HG03097 (cell line): ENCODE results near the gene PCSK6.

Experiments used
- ATAC-seq: cut with Tn5 transposase; IDR thresholded peaks from one replicate; pipeline ENCODE4 v1.9.1; 2021; ENCODE audit not compliant: unreplicated experiment, low FRiP score

Gene PCSK6

DNA sequence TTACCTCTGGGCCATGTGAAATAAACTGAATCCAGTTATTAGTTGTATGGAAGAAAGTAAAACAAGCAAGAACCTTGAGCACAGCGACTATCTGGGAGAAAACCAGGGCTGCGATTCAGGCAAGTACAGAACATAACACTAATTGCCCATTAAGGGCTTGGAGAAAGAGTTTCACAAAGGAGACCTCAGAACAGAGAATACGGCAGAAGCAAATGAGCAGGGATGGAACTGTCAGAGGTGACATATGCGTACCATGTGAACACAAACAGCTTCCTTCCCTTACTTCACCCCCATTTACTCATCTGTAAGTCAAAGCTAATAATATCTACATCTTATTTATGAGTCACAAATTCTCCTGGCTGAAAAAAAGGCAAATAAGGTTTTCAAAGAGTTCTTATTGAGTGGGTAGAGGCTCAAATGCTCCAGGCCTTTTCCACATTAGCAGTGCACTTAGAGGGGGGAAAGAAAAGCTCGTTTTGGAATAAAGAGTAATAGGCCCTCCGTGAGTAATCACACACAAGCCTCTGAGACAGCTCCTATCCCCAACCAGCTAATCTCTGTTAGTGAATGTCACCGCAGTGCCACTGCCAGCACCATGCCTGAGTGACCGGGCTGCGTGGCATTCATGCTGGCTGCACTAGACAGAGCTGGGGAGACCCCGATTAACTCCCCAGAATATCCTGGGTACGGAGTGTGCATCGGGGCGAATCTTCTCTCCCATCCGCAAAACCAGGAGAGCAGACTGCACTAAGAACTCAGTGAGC, 2.6 kb downstream of the PCSK6 start:
- no peak for ATAC-seq

DNA sequence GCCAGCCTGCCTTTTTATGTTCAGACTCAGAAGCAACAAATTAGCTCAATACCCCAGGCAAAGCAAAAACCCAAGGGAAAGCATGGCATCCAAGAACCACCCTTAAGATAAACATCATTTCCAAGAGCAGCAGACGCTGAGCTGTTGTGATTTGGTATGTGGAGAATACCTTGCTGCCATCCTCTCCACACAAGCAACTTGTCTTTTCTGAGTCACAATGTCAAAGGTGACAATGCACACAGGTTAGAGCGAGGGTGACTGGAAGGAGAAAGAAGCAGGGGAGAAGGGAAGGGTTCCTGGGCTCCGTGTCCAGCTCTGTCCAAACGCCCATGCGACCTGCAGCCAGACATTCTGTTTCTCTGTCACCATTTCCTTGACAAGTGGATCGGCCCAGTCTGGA, 6.0 kb downstream of the PCSK6 start:
- no peak for ATAC-seq

- ATAC-seq: no peak
Observed at GRCh38 chr15:101482526-101483371, 6.8 kb downstream of the PCSK6 start.

DNA sequence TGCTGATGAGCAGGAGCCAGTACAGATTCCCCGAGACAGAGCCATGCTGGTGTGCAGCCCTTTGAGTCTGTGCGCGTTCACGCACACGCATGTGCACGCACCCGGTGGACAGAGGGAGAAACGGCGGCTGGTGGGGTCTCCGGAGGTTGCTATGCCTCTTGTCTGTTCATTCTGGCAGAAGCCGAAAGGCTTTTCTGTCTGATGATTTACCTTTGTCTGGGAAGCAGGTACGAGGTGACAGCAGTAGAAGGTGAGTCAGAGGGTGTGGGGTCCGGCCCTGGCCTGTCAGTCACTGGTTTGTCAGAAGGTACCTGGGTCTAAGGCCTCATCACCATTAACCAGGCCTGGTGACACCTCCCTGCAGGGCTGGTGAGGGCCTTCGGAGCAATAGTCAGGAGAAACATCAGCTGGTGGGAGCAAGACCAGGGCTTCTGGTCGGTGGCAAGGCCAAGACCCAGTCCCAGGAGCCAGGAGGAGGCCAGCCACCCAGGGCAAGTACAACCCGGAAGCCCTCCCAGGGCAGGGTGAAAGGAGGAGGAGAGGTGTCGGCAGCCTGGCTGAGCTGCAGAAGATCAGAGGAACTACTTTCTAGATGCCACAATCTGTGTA, 7.5 kb downstream of the PCSK6 start:
- ATAC-seq: no peak

DNA sequence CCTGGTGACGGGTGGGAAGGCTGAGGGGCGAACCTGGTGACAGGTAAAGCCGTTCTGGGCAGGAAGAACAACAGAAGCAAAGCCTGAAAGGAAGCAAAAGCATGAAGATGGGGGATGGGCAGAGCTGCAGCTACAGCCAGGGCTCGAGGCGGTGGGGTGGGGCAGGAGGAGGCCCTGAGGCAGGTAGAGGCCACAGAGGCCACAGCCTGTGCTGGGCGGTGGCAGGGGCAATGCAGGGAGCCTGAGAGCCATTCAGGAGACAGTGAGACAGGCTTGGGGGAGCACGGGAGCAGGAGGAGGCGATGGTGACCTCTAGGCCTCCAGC, 8.2 kb downstream of the PCSK6 start:
- no peak for ATAC-seq

- ATAC-seq: no peak
Observed at GRCh38 chr15:101480613-101481380, 8.7 kb downstream of the PCSK6 start.

DNA sequence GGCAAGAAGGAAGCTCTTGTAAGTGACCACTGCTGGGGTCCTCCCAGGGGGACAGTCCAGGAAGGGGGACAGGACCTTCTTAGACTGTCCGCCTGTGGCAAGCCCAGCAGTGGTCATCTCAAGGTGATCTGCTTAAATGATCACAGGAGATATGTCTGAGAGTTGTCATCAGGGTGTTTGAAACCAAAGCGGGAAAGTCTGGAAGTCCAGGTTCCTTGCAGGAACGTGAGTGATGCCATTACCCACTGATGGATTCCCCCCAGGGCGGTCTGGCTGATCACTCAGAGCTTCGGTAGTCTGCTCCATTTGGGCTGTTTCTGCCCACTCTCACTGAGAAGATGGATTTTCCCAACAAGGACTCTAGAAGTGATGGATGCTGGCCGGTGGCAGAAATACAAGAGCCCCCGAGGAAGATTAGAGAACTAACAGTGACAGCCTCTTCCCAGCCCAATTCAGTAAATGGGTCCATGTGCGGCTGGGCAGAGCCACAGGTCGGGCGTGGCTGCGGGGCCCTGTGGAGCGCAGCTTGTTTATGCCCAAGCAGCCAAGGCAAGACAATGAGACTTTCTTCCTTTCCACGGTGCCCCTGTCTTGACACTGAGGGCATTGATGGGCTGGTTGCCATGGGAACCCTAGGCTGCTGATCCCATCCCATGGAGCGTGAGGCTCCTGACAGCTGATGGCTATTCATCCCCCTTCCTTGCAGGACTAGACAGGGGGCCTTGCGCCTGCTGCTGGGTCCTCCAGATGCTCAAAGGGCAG, 9.5 kb downstream of the PCSK6 start:
- no peak for ATAC-seq

- no peak for ATAC-seq
Observed at GRCh38 chr15:101479342-101479845, 10.1 kb downstream of the PCSK6 start.

DNA sequence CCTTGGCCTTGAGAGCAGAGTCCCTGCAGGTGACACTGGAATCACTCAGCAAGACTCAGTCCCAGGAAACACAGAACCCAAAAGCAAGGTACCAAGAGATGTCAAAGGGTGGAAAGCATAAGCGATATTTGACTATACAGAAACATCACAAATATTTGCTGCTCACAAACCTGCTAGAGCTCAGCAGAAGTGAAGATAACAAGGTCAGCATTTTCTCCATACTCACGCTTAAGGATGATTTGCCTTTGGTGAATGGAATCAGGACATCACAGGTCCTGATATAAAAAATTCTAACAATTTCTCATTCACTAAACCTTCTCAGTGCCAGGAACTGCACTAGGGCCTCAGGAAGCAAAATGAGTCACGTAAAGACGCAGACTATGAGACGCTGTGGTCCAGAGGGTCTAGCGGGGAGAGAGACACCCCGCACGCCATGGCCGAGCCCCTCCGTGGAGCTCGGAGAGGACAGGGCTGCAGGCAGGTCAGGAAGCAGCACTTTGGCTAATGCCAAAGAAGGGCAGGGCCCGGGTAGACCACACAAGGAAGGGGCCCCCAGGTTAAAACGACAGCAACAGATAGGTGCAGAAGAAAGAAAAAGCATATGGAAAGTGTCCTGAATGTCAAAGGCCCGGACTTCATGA, 10.7 kb downstream of the PCSK6 start:
- ATAC-seq: no peak

GRCh38 chr15:101477851-101478362, 11.6 kb downstream of the PCSK6 start:
- no peak for ATAC-seq

- ATAC-seq: no peak
Observed at GRCh38 chr15:101476756-101477155, 12.8 kb downstream of the PCSK6 start.

DNA sequence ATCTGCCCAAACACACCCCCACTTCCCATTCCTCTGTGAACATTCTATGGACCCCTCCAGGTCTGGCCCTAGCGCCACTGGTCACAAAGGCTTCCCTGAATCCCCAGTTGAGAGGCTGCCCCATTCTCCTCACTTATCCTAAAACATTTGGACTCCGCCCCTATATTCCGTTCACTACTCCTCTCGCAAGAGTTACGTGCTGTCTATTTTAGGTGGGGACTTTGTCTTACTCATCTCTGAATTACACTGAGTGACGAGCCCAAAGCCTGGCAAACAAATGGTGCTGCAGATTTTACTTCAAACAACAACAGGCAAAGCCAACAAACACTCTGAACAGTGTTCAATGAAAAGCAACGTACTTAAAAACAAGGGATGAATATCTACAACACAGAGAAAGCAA, 14.5 kb downstream of the PCSK6 start:
- no peak for ATAC-seq

- no peak for ATAC-seq
Observed at GRCh38 chr15:101474233-101474632, 15.3 kb downstream of the PCSK6 start.

DNA sequence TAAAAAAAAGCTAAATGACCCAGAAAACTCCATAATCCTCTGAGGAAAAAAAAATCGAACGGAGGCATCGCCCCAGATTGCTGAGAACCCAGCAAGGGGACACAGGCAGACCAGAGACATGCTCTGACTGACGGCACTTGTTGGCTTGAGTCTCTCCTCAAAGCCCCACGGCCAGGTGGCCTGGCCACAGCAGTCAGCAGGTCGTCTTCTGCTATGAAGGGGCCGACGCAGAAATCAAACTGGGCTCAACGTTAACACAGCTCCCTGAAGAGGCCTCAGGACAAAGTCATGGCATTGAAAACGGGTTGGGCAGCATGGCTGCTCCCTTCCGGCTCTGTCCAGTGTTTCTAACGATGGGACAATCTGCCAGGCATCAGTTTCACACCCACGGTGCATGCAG, 17.5 kb downstream of the PCSK6 start:
- no peak for ATAC-seq

DNA sequence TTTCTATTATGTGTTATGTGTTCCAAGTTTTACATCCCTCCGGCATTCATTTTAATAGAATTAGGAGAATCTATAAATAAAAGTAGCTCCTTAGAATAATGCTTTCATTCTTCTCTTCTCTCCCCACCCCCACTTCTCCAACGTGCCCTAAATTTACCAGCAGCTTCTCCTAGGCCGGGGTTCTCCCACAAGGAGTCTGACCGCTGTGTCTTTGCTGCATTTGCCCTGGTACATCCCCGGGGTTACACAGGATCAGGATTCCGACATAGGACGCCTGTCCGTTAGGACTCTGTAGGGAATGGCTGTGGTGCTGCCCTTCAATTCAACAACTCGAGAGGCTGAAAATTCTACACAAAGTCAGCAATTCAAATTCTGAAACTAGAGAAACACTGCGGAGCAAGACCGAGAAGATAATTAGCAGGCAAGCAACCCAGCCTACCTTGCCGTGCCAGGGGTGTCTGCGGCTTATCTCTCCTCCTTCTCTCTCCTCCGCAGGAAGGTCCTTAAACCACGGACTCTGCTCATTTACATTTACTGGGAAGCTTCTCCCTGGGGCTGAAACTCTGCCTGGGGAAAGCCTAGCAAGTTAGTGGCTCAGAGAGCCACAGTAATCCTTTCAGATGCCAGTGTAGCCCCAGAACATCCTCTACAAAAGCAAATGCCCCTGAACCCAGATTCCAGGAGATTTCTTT, 18.8 kb downstream of the PCSK6 start:
- no peak for ATAC-seq

GRCh38 chr15:101469520-101470288, 19.8 kb downstream of the PCSK6 start:
- ATAC-seq: no peak

GRCh38 chr15:101466188-101466587, 23.3 kb downstream of the PCSK6 start:
- ATAC-seq: no peak
